Eye (tissue), 1 donor: ENCODE measurements around the gene P2RY6.
A peak's percentile ranks its signal among the peaks of the same experiment; 100 is the strongest.
"Not testable (repeated sequence)": the region's sequence is repeated elsewhere in the genome, so short reads cannot be mapped to it uniquely, and the experiment has no call there.

ENCODE experiments used
- DNase-seq: peaks from one replicate; pipeline ENCODE4 v3.0.0-alpha.2; 2015

The P2RY6 gene, protein sequence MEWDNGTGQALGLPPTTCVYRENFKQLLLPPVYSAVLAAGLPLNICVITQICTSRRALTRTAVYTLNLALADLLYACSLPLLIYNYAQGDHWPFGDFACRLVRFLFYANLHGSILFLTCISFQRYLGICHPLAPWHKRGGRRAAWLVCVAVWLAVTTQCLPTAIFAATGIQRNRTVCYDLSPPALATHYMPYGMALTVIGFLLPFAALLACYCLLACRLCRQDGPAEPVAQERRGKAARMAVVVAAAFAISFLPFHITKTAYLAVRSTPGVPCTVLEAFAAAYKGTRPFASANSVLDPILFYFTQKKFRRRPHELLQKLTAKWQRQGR

DNA sequence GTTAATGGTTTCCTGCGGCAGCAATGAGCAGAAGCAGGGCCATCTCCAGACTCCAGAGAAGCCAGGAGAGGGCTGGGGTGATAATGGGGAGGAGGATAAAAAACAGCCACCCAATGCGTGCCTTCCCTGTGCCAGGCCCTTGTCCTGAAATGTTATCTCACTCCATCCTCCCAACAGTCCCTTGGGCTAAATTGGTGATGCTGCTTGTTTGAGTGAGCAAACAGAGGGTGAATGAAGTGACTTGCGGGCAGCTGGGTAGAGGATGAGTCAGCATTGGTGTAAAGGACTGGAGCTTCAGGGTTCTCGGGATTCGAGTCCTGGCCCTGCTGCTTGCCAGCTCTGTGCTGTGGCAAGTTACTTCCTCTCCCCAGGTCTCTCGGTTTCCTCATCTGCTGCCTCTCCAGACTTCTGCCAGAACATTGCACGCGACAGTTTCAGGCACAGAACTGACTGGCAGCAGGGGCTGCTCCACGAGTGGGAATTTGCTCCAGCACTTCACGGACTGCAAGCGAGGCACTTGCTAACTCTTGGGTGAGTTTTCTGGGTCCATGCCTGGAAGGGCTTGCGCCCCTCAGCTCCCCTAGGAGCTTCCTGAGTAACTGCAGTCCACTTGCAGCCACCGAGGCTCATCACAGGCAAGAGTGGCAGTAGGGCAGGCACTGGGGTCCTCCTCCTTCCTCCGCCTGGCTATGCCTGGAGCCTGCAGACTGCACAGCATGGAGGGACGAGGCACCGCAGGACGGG is at the start of gene P2RY6:
P2RY6 (plus strand) TSS at position 403 of the 744 bp plus-strand sequence. CDS start 24,181 bp downstream, outside the sequence.
- DNase-seq = no peak

DNA sequence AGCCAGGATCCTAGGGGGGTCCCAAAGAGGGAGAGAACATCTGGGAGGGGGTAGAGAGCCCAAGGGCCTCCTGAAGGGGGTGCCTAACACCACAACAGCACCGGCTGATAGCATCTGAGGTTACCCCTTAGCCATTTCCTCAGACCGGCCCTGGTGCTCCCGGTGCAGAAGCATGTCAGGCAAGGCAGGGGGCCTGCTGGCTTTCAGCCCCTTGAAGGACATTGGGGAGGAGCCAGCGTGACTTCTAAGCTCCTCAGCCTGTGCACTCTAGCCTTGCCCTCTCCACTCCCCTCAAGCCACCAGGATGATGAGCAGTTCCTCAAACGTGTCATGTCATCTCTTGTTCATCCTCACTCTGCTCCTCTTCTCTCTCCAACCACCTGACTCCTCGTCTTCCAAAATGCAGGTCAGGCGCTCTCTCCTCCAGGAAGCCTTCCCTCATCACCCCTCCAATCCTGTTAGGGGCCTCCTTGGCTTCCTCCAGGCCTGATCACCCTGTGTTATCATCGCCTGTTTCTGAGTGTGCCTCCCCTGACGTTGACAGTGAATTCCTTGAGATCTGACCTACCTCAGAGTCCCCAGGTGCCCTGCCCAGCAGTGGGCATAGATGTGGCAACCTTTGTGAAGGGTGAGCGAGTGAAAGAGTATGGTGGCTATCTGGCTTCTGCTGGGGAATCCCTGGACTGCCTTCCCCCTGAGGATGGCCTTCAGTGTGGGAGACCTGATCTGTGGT is 48.0 kb upstream of the P2RY6 start:
- no peak for DNase-seq

DNA sequence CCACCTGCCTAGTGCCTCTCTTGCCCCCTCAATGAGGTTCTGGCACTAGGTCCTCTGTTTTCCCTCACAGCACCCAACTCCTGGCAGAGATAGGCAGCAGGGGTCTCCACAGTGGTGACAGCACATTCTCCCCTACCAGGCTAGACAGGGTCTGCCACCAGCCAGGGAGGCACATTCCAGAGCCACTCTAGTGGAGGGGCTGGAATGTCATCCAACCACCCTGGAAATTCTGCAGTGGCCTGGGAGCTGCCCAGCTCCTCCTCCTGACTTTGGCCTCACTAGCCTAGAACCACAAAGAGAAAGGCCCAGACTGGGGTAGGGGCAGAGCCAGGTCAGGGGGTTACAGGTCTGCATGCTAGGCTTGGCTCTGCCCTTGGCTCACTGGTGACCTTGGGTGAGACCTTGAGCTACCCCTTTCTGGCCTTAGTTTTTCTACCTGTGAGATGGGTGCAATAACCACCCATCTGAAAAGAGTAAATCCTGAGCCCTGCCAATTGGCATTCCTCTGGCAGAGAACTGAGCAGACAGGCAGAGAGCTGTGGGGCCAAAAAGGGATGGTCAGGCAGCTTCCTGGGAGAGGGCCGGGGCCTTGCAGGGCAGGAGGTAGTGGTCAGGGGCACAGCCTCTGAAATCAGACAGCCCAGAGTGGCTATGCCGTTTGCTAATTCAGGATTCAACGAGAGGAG is 47.0 kb upstream of the P2RY6 start:
- no peak for DNase-seq

DNA sequence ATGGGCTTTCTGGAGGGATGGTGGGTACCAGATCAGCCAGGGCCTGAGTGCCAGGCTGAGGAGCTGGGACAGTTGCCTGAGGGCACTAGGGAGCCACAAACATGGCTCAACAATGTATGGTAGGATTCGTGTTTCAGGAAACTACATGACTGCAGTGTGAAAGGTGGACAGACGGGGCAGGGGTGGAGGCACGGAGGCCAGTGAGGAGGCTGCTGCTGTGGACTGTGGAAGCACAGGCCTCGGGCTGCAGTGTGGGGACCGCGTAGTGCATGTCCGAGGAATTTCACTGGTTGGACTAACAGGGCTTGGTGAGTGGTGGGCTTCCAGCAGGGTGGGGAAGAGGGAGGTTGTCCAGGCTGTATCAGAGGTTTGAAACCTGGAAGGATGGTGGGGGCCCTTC is 46.3 kb upstream of the P2RY6 start:
- DNase-seq = no peak

DNA sequence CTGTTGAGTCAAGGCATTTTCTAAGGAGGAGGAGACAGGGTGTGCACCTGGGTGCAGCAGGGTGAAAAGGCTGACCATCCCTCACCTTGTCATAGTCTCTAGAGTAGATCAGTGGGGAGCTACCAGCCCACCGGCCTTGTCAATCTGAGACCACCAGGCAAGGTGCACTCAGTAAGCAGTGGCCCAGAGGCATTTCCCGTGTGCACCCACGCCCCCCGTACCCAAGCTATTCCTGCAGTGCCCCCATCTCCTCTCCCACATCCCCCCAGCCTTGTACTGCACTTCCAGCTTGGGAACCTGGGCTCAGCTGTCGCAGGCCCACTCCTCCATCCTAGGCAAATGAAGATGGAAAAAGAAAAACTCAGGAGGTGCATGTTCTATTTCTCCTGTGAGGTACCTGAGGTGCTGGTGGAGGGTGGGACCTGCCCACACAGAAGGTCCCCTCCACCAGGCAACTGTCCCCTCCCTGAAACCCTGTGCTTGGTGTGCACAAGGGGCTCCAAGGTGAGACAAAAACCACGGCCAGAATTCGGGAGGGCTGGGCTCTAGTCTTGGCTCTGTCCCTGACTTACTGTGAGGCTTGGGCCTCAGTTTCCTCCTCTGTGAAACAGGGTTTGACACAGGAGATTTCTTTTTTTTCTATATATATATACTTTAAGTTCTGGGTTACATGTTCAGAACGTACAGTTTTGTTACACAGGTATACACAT is 45.7 kb upstream of the P2RY6 start:
- no peak for DNase-seq

DNA sequence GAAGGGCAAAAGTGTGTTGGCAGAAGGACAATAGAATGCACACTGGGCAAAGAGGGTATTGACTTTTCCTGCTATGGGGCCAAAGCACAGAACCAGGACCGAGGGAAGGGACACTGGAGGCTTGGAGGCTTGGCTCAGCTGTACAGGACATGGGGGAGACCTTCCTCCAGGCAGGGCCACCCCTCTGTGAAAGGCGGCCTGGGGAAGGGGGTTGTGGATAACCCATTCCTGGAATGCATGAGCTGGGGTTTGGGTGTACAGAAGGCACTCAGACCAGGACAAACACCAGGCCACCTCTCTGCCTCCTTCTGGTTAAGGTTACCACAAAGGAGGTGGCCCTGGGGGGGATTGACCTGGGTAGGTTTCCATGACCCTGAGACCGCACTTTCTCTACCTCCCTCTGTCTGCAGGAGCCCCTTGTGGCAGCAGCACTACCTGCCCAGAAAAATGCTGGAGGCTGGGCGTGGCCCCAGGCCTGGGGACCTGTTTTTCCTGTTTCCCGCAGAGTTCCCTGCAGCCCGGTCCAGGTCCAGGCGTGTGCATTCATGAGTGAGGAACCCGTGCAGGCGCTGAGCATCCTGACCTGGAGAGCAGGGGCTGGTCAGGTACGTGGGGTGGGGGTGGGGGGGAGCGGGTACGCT is 44.4 kb upstream of the P2RY6 start:
- no peak for DNase-seq

DNA sequence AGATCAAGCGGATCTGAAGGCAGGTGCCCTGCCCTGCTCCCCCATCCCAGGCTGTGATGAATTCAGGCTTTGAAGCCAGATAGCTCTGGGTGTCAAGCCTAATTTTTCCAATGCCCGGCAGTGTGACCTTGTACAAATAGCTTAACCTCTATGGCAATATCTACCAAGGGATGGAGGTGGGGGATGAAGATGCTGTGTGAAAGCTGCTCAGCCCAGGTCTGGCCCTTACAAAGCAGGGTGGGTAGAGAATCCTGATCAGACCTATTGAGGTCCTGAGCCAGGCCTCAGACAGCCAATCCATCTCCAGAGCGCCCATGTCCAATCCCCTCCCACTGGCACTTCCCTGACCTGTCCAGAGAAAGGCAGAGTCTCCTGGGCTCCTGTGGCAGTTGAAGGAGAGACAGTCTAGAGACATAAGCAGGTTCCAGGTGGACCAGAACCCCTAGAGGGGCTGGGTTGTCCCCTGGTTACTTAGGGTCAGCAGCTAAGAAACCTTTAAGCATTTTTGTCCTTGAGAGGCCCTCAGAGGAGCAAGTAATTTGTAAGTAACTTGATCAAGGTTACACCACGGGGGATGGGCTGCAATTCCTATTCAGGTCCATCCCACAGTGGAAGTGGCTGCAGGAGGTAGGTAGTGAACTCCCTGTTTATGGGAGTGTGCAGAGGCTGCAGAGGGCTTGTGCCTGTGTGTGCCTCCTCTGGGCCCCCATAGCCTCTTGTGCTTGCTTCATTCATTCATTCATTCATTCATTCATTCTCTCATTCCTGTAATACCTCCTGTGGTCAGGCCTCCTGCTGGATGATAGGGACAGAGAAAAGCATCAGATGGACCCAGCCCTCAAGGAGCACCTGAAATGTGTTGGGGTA is 43.6 kb upstream of the P2RY6 start:
- no peak for DNase-seq

DNA sequence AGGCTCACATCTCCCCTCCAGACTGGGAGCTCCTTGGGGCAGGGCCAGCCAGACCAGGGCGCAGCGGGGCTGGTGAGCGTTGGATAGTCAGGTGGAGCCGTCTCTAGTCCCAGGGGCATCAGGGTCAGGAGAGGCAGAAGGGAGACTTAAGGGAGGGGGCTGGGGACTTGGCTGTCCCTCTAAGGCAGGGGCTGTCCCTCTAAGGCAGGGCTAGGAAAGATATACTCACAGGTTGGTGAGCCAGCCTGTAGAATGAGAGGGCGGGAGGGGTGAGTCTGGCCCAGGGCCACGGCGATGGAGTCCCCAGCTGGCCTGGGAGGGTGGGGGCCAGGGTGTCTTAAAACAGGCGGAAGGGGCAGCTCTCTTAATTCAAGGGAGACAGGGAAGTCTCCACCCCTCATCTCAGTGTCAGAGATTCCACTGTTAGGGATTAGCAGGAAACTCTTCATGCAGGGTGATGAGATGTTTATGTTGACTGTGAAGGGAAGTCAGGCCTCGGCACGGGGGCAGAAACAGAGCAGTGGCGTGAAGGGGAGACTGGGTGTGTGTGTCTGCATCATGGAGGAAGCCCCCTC is 42.7 kb upstream of the P2RY6 start:
- no peak for DNase-seq

DNA sequence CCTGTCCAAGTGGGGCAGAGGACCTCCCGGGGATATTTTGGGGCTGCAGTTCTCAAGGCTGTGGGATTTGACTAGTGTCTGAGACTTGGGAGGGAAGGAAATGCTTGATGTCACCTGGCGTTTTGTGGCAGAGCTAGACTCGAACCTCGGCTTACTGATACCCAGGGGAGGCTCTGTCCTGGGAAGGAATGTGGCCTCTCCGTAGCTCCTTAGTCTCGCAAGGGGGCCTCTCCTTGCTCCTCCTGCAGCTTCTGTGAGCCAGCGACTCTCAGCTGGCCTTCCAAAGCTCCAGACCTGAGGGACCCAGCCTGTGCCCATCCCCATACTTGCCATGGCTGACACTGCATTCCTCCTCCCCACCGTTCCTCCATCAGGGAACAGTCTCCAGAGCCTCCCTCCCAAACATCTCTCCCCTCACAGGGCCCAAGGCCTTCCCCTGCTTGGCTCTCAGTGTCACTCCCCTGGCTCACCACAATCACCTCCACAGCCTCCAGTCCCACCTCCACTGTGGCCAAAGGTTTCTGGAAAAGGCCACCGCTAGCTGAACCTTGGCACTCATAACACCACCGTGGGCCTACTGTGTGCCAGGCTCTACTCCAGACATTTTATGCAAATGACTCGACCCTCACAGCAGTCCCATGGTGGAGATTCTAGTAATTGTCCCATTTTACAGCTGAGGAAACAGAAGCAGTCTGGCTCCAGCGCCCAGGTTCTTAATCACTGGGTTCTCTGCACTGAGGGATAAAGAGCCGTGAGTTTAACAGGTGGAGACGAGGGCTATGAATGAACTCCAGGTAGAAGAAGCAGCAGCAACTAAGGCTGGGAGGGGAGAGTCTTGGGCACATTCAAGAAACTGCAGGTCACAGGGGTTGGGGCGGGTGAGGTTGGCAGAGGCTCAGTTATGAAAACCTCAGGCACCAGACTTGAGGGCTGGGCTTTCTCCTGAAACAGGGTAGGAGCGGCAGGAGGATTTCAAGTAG is 42.0 kb upstream of the P2RY6 start:
- no peak for DNase-seq

DNA sequence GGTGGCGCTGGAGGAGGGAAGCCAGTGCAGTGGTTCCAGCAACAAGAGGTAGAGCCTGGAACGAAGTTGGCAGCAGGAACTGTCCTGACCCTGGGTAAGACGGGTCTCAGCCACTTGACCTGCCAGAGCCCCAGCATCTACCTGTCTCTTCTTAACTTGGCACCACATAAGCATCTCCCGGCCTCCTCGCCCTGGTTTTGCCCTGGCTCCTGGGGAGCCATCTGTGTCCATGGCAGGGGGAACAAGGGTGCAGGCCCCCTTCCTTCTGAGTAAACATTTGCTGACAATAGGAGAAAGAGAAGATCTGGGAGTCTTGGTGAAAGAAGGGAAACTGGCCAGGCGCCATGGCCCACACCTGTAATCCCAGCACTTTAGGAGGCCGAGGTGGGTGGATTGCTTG is 41.2 kb upstream of the P2RY6 start:
- DNase-seq = no peak

DNA sequence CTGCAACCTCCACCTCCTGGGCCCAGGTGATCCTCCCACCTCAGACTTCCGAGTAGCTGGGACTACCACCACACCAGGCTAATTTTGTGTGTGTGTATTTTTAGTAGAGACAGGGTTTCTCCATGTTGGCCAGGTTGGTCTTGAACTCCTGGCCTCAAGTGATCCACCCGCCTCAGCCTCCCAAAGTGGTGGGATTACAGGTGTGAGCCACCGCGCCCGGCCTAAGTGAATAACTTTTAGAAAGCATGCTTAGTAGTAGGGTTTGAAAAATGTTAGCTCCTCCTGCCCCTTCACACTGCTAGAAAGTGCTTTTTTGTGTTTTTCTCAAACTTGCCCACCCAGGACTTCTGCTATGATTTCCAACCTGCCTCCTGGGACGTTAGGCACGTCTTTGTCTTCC is 39.7 kb upstream of the P2RY6 start:
- DNase-seq = not testable (repeated sequence)

DNA sequence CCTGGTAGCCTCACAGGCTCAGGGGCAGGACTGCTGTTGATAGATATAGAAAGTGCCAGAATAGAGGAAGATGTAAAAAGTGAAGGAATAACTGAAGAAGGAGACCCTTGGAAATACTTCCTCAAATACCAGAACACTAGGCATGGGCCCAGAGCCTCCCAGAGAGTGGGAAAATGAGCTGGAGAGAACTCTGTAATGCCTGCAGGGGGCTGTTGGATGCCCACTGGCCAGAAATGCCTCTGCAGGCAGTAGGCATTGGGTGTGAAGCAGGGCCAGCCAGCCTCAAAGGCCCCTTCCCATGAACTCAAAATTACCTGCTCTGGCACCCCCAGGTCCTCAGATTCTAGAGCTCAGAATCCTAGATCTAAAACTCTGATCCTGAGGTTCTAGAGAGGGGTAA is 38.9 kb upstream of the P2RY6 start:
- no peak for DNase-seq

DNA sequence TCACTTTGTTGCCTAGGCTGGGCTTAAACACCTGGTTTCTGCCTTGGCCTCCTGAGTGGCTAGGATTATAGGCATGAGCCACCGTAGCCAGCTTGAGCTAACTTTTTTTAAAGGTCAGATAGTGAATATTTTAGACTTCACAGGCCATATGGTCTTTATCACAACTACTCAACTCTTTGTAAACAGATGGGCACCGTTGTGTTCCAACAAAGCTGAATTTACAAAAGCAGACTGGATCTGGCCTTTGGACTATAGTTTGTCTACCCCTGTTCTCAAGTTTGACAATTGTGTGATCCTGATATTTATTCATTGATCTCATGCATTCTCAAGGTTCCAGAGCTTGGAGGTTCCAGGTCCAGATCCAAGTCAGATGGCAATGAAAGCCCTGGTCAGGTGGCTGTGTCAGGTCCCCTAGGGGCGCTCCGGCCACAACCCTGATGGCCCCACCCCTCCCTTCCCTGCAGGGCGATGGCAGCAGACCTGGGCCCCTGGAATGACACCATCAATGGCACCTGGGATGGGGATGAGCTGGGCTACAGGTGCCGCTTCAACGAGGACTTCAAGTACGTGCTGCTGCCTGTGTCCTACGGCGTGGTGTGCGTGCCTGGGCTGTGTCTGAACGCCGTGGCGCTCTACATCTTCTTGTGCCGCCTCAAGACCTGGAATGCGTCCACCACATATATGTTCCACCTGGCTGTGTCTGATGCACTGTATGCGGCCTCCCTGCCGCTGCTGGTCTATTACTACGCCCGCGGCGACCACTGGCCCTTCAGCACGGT is 38.3 kb upstream of the P2RY6 start:
- DNase-seq = no peak

DNA sequence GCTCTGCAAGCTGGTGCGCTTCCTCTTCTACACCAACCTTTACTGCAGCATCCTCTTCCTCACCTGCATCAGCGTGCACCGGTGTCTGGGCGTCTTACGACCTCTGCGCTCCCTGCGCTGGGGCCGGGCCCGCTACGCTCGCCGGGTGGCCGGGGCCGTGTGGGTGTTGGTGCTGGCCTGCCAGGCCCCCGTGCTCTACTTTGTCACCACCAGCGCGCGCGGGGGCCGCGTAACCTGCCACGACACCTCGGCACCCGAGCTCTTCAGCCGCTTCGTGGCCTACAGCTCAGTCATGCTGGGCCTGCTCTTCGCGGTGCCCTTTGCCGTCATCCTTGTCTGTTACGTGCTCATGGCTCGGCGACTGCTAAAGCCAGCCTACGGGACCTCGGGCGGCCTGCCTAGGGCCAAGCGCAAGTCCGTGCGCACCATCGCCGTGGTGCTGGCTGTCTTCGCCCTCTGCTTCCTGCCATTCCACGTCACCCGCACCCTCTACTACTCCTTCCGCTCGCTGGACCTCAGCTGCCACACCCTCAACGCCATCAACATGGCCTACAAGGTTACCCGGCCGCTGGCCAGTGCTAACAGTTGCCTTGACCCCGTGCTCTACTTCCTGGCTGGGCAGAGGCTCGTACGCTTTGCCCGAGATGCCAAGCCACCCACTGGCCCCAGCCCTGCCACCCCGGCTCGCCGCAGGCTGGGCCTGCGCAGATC is 37.5 kb upstream of the P2RY6 start:
- no peak for DNase-seq

DNA sequence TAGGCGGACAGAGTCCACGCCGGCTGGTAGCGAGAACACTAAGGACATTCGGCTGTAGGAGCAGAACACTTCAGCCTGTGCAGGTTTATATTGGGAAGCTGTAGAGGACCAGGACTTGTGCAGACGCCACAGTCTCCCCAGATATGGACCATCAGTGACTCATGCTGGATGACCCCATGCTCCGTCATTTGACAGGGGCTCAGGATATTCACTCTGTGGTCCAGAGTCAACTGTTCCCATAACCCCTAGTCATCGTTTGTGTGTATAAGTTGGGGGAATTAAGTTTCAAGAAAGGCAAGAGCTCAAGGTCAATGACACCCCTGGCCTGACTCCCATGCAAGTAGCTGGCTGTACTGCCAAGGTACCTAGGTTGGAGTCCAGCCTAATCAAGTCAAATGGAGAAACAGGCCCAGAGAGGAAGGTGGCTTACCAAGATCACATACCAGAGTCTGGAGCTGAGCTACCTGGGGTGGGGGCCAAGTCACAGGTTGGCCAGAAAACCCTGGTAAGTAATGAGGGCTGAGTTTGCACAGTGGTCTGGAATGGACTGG is 36.8 kb upstream of the P2RY6 start:
- DNase-seq = no peak

DNA sequence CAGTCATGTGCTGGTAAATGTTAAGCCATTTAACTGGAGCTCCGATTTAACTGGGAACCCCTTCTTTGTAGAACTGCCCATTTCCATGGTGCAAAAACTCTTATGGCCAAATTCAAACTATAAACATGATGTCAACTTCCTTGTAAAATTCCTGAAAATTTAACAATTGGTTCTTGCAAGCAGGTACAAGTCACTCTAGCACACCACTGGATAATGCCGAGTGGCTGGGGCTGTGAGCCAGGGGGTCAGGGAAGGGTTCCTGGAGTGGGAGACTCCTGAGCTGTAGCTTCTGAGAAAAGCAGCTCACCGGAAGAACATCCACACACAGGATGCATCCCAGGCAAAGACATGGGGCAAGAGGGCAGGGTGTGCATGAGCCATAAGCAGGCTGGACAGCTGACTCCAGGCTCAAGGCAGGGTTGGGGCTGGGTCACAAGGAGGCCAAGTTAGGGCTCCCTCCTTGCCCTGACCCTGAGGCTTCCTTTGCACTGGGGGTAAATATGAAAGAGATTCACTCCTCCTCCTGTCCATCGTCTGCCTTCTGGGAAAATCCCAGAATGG is 35.9 kb upstream of the P2RY6 start:
- DNase-seq = no peak

DNA sequence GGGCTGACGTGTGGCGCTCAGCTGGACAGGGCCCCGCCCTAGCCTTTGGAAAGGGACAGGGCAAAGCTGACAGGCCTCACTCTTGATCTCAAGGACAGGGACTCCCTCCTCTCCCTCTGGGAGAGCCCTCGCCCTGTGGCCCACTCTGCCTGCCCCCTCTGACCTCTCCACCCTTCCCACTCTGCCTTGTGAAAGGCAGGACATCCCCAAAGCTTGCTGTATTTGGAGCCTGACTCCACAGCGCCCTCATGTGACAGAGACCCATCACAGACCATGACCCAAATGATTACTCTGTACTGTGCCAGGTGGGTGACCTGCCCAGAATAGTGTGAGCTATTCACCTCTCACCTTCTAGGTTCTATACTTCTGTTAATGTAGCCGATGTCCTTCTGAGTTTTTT is 35.3 kb upstream of the P2RY6 start:
- DNase-seq = peak; percentile 48
